Measurements from ENCODE around the gene RARA. TPM values are rescaled to one million over a fixed set of nuclear protein-coding genes. Genes with fewer than 3 reads are reported as not detected.

RARA gene
- polyA plus RNA-seq, 1 experiment, result 6.5 TPM

DNA sequence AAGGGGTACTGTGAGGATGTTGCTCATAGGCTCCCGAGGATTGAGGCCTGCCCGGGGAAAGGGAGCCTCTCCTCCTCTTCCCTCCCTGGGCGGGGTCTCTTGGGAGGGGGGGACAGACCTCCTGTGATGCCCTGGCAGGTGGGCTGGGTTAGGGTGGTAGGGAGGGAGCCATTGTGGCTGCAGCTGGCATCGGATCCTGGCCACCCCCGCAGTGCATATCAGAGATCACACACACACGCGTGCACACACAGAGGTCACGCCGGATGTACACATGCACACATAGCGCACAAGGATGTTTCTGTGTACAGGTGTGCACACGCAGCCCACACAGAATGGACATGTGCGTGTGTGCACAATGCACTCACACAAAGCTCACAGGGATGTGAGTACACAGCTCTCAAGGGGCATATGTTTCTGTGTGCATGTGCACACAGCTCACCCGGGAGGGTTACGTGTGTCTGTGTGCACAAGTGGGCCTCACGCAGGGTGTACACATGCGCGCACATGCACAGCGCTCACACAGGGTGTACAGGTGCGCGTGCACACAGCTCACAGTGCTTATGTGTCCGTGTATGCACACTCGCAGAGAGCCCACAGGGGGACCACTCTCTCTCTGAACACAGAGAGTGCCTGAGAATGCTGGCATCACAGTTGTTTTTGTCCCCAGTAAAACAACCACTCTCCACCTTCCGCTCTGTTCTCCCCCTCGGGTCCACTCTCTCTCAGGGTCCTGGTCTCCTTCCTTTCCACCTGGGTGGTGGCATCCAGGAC, 53.1 kb downstream of the RARA start:
- H3K4me3 ChIP-seq (ENCODE audit: low read depth, low read length), result peak overlapping the region; percentile 43
- no peaks in the 10 kb centered on the region for H3K36me3 ChIP-seq (ENCODE audit: control insufficient read depth, insufficient read depth, low read length)
- no peaks in the 10 kb centered on the region for H3K27me3 ChIP-seq (ENCODE audit: control insufficient read depth, insufficient read depth, low read length)
- TF ChIP-seq, protein P1, sequence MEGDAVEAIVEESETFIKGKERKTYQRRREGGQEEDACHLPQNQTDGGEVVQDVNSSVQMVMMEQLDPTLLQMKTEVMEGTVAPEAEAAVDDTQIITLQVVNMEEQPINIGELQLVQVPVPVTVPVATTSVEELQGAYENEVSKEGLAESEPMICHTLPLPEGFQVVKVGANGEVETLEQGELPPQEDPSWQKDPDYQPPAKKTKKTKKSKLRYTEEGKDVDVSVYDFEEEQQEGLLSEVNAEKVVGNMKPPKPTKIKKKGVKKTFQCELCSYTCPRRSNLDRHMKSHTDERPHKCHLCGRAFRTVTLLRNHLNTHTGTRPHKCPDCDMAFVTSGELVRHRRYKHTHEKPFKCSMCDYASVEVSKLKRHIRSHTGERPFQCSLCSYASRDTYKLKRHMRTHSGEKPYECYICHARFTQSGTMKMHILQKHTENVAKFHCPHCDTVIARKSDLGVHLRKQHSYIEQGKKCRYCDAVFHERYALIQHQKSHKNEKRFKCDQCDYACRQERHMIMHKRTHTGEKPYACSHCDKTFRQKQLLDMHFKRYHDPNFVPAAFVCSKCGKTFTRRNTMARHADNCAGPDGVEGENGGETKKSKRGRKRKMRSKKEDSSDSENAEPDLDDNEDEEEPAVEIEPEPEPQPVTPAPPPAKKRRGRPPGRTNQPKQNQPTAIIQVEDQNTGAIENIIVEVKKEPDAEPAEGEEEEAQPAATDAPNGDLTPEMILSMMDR (IDR thresholded peaks at IDR 0.05; ENCODE audit: insufficient read depth, low read depth, low read length), result no peak
- ChIA-PET POLR2A (no interaction called here), CTCF (interaction anchor here (0.6 to 28.2 kb wide), 19 partner anchors 10 to 1301 kb away, joined by 3 to 762 read pairs (median 5); partner anchors contain the start of genes IGFBP4 and RARA)
- no peak for DNase-seq (ENCODE audit: low read depth)

DNA sequence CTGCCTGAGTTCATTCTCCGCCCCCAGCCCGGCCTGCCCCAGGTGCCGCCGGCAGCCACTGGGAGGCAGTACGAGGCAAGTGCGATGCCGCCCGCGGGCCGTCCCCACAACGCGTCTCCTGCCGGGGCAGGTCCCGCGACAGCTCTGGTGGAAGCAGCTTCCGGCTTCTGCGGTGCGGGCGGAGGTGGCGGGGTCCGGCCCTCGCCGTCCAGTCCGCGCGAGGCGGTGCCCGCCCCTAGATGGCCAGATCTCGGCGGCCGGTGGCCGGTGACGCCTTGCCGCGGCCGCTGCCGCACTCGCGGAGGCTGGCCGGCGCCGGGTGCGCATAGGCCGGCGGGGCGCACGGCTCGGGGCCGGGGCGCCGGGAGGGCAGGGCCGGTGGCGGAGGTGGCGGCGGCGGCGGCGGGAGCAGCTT, 53.7 kb downstream of the RARA start:
- no peak for DNase-seq (ENCODE audit: low read depth)
- Histone ChIP-seq H3K4me3 (ENCODE audit: low read depth, low read length) (peak overlapping the region; percentile 43), H3K36me3 (ENCODE audit: control insufficient read depth, insufficient read depth, low read length) (no peaks in the 10 kb centered on the region), H3K27me3 (ENCODE audit: control insufficient read depth, insufficient read depth, low read length) (no peaks in the 10 kb centered on the region)
- CTCF ChIA-PET, result interaction anchor here (0.6 to 28.2 kb wide), 23 partner anchors 10 to 1300 kb away, joined by 3 to 762 read pairs (median 4); partner anchors contain the start of genes IGFBP4 and RARA
- TF ChIP-seq, protein P1 (IDR thresholded peaks at IDR 0.05; ENCODE audit: insufficient read depth, low read depth, low read length), result peak; percentile 85
- POLR2A ChIA-PET, result no interaction called here

DNA sequence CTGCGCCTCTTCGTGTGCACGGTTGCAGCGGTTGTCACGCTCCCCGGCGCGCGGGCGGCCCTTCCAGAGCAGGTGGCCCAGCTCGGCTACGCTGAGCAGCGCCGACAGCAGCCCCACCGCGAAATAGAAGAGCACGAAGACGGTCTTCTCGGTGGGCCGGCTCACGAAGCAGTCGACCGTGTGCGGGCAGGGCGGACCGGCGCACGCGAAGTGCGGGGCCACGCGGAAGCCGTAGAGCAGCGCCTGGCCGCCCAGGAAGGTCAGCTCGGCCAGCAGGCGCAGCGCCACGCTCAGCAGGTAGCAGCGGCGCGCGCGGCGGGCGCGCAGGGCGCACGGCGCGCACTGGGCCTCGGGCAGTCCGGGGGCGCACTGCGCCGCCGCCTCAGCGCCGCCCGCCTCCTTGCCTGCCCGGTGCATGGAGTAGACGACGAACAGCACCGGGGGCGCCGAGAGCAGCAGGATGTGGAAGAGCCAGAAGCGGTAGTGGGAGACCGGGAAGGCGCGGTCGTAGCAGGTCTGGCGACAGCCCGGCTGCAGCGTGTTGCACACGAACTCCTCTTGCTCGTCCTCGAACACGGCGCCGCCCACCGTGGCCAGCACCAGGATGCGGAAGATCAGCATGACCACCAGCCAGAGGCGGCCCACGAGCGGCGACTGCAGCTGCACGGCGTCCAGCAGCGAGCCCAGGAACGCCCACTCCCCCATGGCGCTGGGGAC, 54.3 kb downstream of the RARA start:
- Histone ChIP-seq H3K27me3 (ENCODE audit: control insufficient read depth, insufficient read depth, low read length) (no peaks in the 10 kb centered on the region), H3K36me3 (ENCODE audit: control insufficient read depth, insufficient read depth, low read length) (no peaks in the 10 kb centered on the region), H3K4me3 (ENCODE audit: low read depth, low read length) (peak overlapping the region; percentile 43)
- CTCF ChIA-PET, result interaction anchor here (0.6 to 28.2 kb wide), 24 partner anchors 9 to 1300 kb away, joined by 3 to 762 read pairs (median 4); partner anchors contain the start of genes IGFBP4 and RARA
- no peak for DNase-seq (ENCODE audit: low read depth)
- TF ChIP-seq, protein P1 (IDR thresholded peaks at IDR 0.05; ENCODE audit: insufficient read depth, low read depth, low read length), result no peak
- POLR2A ChIA-PET, result no interaction called here

DNA sequence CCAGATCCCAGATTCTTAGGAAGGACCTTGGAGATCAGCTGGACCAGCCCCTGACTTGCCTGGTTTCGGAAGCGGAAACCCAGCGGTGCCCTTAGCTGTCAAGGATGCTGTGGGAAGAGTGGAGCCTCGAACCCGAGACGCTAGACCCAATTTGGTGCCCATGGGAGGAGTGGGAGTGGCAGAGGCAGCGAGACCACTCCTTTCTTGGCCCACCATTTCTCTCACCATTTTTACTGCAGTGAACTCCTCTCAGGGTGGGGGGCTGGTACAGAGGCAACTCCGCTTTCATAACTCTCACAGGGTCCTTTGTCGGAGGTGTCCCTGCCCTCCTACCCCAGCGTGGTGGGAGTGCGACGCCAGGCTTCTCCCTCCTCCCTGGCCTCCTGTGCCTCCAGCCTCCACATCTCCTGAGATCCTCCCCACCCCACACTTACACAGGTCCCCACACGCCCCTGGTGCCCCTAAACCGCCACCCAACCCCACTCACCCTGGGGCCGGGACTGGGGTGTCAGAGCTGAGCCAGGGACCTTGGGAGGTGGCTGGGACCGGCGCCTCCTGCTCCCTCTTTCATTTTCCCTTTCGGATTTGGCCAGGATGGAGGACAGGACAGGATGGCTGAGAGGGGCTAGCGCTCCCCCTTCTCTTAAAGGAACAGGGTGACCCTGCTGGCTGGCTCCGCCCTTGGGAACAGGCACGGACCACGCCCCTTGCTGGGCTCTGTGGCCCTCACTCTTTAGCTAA, 55.3 kb downstream of the RARA start, which contains the start of gene GJD3:
GJD3 (minus strand) TSS at position 617 of the 741 bp plus-strand sequence. CDS start 922 bp downstream, outside the sequence.
- peak within 1 kb of the TSS; percentile 43 for H3K4me3 ChIP-seq (ENCODE audit: low read depth, low read length)
- no peak for DNase-seq (ENCODE audit: low read depth)
- ChIA-PET CTCF (interaction anchor here (0.7 to 28.2 kb wide), 10 partner anchors 10 to 1299 kb away, joined by 3 to 762 read pairs (median 6); partner anchors contain the start of gene RARA), POLR2A (no interaction called here)
- no peaks in the 10 kb centered on the region for H3K27me3 ChIP-seq (ENCODE audit: control insufficient read depth, insufficient read depth, low read length)
- H3K36me3 ChIP-seq (ENCODE audit: control insufficient read depth, insufficient read depth, low read length), result no peaks in the 10 kb centered on the region
- TF ChIP-seq, protein P1 (IDR thresholded peaks at IDR 0.05; ENCODE audit: insufficient read depth, low read depth, low read length), result no peak
